Astrocyte (in vitro differentiated cells and primary cell): ENCODE data around the gene IKBIP. TPM values are rescaled to one million over a fixed set of nuclear protein-coding genes. Genes with fewer than 3 reads are reported as not detected.
"Not testable (repeated sequence)": the region's sequence is repeated elsewhere in the genome, so short reads cannot be mapped to it uniquely, and the experiment has no call there.

ENCODE experiments used
- DNase-seq: peaks from one replicate; pipeline ENCODE4 v3.0.0-alpha.2; 2010; ENCODE audit warnings: low read depth
- FAIRE-seq: peaks from 2 replicates; lab custom pipeline; 2011; peaks lifted over from hg19 to GRCh38; lab: Jason Lieb, UNC
- H2AFZ ChIP-seq: 2 replicates; pipeline ENCODE4 v1.6.0; 2012; ENCODE audit warnings: low read depth, low read length, inconsistent platforms
- H3K27ac ChIP-seq: 2 replicates; pipeline ENCODE4 v1.5.1; 2011; ENCODE audit warnings: low read depth, low read length, inconsistent platforms
- H3K27me3 ChIP-seq: 2 replicates; pipeline ENCODE4 v1.6.0; 2011; ENCODE audit warnings: low read length, inconsistent platforms; ENCODE audit not compliant: insufficient read depth
- H3K36me3 ChIP-seq: 2 replicates; pipeline ENCODE4 v1.5.1; 2011; ENCODE audit warnings: low read length, inconsistent platforms; ENCODE audit not compliant: insufficient read depth
- H3K4me1 ChIP-seq: 2 replicates; pipeline ENCODE4 v1.5.1; 2011; ENCODE audit warnings: low read length, inconsistent platforms; ENCODE audit not compliant: insufficient read depth
- H3K4me2 ChIP-seq: 2 replicates; pipeline ENCODE4 v1.6.0; 2012; ENCODE audit warnings: low read length, inconsistent platforms
- H3K4me3 ChIP-seq: 2 replicates; pipeline ENCODE4 v1.5.1; 2011; ENCODE audit warnings: low read depth, mild to moderate bottlenecking, low read length, inconsistent platforms; ENCODE audit not compliant: insufficient read depth
- H3K79me2 ChIP-seq: 2 replicates; pipeline ENCODE4 v1.6.0; 2012; ENCODE audit warnings: mild to moderate bottlenecking, low read length, inconsistent platforms; ENCODE audit not compliant: insufficient read depth
- H3K9ac ChIP-seq: 2 replicates; pipeline ENCODE4 v1.6.0; 2012; ENCODE audit warnings: mild to moderate bottlenecking, low read length, inconsistent platforms
- H3K9me3 ChIP-seq: 2 replicates; pipeline ENCODE4 v1.5.1; 2012; ENCODE audit warnings: low read depth, mild to moderate bottlenecking, low read length, inconsistent platforms; ENCODE audit not compliant: insufficient read depth
- H4K20me1 ChIP-seq: 2 replicates; pipeline ENCODE4 v1.6.0; 2012; ENCODE audit warnings: low read length, inconsistent platforms; ENCODE audit not compliant: insufficient read depth
- H3K27ac Mint-ChIP-seq: one replicate; pipeline ENCODE4 v1.8.0; 2021; ENCODE audit warnings: mild to moderate bottlenecking, mixed read lengths; ENCODE audit not compliant: unreplicated experiment
- H3K27me3 Mint-ChIP-seq: one replicate; pipeline ENCODE4 v1.8.0; 2021; ENCODE audit warnings: low read depth, mixed read lengths; ENCODE audit not compliant: unreplicated experiment
- H3K36me3 Mint-ChIP-seq: one replicate; pipeline ENCODE4 v1.8.0; 2021; ENCODE audit warnings: low read depth, mixed read lengths; ENCODE audit not compliant: unreplicated experiment
- H3K4me1 Mint-ChIP-seq: one replicate; pipeline ENCODE4 v1.8.0; 2021; ENCODE audit warnings: low read depth, mixed read lengths; ENCODE audit not compliant: unreplicated experiment
- H3K4me3 Mint-ChIP-seq: one replicate; pipeline ENCODE4 v1.8.0; 2021; ENCODE audit warnings: mild to moderate bottlenecking, moderate library complexity, mixed read lengths; ENCODE audit not compliant: unreplicated experiment
- H3K9me3 Mint-ChIP-seq: one replicate; pipeline ENCODE4 v1.8.0; 2021; ENCODE audit warnings: mild to moderate bottlenecking, mixed read lengths; ENCODE audit not compliant: unreplicated experiment
- EZH2 ChIP-seq: IDR thresholded peaks from 2 replicates; pipeline ENCODE4 v1.6.1; 2012; ENCODE audit warnings: mild to moderate bottlenecking, low read length, inconsistent platforms; ENCODE audit not compliant: insufficient read depth
- total RNA-seq: library from RNA; stranded (reverse); gene quantifications from 2 replicates; pipeline ENCODE4 v1.2.1, GENCODE V29; 2021
- TF ChIP-seq, protein P1 (sequence below): IDR thresholded peaks from 2 replicates; pipeline ENCODE4 v1.5.1; 2011; ENCODE audit warnings: low read depth, mild to moderate bottlenecking, inconsistent platforms, low read length, moderate library complexity; ENCODE audit not compliant: insufficient read depth

IKBIP gene
- total RNA-seq, 1 donor from 2014 or later = 126 TPM

- Histone ChIP-seq H3K27ac (no peak overlapping the region), H3K9me3 (no peaks in the 10 kb centered on the region), H3K36me3 (no peaks in the 10 kb centered on the region), H3K79me2 (no peaks in the 10 kb centered on the region), H3K27me3 (no peaks in the 10 kb centered on the region), H3K4me2 (no peak overlapping the region), H2AFZ (no peak overlapping the region), H3K4me1 (no peaks in the 10 kb centered on the region), H3K9ac (no peak overlapping the region), H4K20me1 (no peaks in the 10 kb centered on the region), H3K4me3 (no peak overlapping the region)
- FAIRE-seq (no peak), DNase-seq (no peak)
- Mint-ChIP-seq H3K4me3 (no peak overlapping the region), H3K4me1 (peaks cover 6% of the 10 kb centered on the region), H3K9me3 (no peaks in the 10 kb centered on the region), H3K36me3 (peaks cover 3% of the 10 kb centered on the region), H3K27me3 (no peaks in the 10 kb centered on the region), H3K27ac (no peak overlapping the region)
- TF ChIP-seq EZH2 = no peak
- TF ChIP-seq, protein P1, sequence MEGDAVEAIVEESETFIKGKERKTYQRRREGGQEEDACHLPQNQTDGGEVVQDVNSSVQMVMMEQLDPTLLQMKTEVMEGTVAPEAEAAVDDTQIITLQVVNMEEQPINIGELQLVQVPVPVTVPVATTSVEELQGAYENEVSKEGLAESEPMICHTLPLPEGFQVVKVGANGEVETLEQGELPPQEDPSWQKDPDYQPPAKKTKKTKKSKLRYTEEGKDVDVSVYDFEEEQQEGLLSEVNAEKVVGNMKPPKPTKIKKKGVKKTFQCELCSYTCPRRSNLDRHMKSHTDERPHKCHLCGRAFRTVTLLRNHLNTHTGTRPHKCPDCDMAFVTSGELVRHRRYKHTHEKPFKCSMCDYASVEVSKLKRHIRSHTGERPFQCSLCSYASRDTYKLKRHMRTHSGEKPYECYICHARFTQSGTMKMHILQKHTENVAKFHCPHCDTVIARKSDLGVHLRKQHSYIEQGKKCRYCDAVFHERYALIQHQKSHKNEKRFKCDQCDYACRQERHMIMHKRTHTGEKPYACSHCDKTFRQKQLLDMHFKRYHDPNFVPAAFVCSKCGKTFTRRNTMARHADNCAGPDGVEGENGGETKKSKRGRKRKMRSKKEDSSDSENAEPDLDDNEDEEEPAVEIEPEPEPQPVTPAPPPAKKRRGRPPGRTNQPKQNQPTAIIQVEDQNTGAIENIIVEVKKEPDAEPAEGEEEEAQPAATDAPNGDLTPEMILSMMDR = no peak
These were observed 65.2 kb downstream of the IKBIP start for GRCh38 chr12:98579347-98579746.

DNA sequence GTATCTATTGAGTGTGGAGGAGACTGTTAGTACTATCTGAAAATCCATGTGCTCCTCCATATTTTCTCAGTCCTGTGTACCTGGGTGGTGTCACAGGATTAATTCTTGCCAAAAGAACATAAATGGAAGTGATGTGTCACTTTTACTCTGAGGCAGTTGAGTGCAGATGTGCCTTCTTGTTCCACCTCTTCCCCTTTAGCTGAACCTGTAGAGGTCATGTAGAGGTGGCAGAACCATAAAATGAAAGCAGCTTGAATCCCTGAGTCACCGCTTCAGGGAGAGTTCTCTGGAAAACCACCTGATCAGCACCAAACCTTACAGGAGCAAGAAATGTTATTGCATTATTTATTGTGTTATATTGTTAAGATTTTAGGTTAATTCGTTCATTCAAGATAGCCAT, 65.8 kb downstream of the IKBIP start:
- H3K4me1 ChIP-seq = no peaks in the 10 kb centered on the region
- no peaks in the 10 kb centered on the region for H3K9me3 ChIP-seq
- no peak overlapping the region for H3K4me2 ChIP-seq
- TF ChIP-seq EZH2 = no peak
- TF ChIP-seq, protein P1 = no peak
- Mint-ChIP-seq H3K9me3 (no peaks in the 10 kb centered on the region), H3K36me3 (peaks cover 3% of the 10 kb centered on the region), H3K27ac (no peak overlapping the region), H3K27me3 (no peaks in the 10 kb centered on the region), H3K4me1 (peaks cover 6% of the 10 kb centered on the region), H3K4me3 (no peak overlapping the region)
- H3K27me3 ChIP-seq = no peaks in the 10 kb centered on the region
- H3K9ac ChIP-seq = no peak overlapping the region
- no peak overlapping the region for H3K27ac ChIP-seq
- H2AFZ ChIP-seq = no peak overlapping the region
- no peak overlapping the region for H3K4me3 ChIP-seq
- no peaks in the 10 kb centered on the region for H3K36me3 ChIP-seq
- FAIRE-seq = no peak
- H3K79me2 ChIP-seq = no peaks in the 10 kb centered on the region
- H4K20me1 ChIP-seq = no peaks in the 10 kb centered on the region
- peak; percentile 23 for DNase-seq

DNA sequence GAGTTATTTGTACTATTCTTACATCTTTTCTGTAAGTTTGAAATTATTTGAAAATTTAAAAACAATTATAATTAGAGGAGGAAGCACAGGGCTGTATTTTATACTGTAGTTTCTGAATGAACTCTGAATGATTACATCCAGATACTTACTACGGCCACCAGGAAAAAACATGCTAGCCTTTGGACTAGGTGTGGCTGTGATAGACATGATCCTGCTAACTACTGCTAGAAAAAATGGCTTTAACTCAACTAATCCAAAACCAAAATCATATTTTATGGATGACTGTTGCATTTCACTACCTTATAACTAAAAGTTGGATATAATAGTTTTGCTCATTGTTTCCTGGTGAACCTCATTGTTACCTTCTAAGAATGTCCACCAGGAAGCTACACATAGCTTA, 66.2 kb downstream of the IKBIP start:
- TF ChIP-seq, protein P1 = no peak
- no peak for TF ChIP-seq EZH2
- FAIRE-seq (peak; percentile 5), DNase-seq (no peak)
- Histone ChIP-seq H3K27me3 (no peaks in the 10 kb centered on the region), H3K9ac (no peak overlapping the region), H2AFZ (no peak overlapping the region), H3K4me2 (no peak overlapping the region), H3K4me3 (no peak overlapping the region), H3K4me1 (no peaks in the 10 kb centered on the region), H3K27ac (no peak overlapping the region), H3K79me2 (no peaks in the 10 kb centered on the region), H4K20me1 (no peaks in the 10 kb centered on the region), H3K36me3 (no peaks in the 10 kb centered on the region), H3K9me3 (no peaks in the 10 kb centered on the region)
- Mint-ChIP-seq H3K27me3 (no peaks in the 10 kb centered on the region), H3K27ac (no peak overlapping the region), H3K9me3 (no peaks in the 10 kb centered on the region), H3K4me3 (no peak overlapping the region), H3K4me1 (peaks cover 6% of the 10 kb centered on the region), H3K36me3 (peaks cover 3% of the 10 kb centered on the region)

DNA sequence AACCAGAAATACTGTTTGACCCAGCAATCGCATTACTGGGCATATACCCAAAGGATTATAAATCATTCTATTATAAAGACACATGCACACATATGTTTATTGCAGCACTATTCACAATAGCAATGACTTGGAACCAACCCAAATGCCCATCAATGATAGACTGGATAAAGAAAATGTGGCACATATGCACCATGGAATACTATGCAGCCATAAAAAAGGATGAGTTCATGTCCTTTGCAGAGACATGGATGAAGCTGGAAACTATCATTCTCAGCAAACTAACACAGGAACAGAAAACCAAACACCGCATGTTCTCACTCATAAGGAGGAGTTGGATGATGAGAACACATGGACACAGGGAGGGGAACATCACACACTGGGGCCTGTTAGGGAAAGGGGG, 67.8 kb downstream of the IKBIP start:
- H3K4me3 ChIP-seq, DNase-seq, H3K27me3 Mint-ChIP-seq, H3K36me3 ChIP-seq, H3K9me3 Mint-ChIP-seq, H3K27ac ChIP-seq, H3K9me3 ChIP-seq, H3K79me2 ChIP-seq, FAIRE-seq, H3K4me1 ChIP-seq, H4K20me1 ChIP-seq, H3K4me2 ChIP-seq, H3K27me3 ChIP-seq, H3K4me1 Mint-ChIP-seq, H2AFZ ChIP-seq, H3K9ac ChIP-seq, H3K27ac Mint-ChIP-seq, H3K4me3 Mint-ChIP-seq, H3K36me3 Mint-ChIP-seq: not testable (repeated sequence)
